Inferior parietal cortex (tissue), 1 donor: Measurements from ENCODE around the gene TRIM29.
A peak's percentile ranks its signal among the peaks of the same experiment; 100 is the strongest.

Source experiments
- DNase-seq: peaks from one replicate; pipeline ENCODE4 v3.0.0-alpha.2; 2016; ENCODE audit errors: extremely low spot score

The TRIM29 gene

DNA sequence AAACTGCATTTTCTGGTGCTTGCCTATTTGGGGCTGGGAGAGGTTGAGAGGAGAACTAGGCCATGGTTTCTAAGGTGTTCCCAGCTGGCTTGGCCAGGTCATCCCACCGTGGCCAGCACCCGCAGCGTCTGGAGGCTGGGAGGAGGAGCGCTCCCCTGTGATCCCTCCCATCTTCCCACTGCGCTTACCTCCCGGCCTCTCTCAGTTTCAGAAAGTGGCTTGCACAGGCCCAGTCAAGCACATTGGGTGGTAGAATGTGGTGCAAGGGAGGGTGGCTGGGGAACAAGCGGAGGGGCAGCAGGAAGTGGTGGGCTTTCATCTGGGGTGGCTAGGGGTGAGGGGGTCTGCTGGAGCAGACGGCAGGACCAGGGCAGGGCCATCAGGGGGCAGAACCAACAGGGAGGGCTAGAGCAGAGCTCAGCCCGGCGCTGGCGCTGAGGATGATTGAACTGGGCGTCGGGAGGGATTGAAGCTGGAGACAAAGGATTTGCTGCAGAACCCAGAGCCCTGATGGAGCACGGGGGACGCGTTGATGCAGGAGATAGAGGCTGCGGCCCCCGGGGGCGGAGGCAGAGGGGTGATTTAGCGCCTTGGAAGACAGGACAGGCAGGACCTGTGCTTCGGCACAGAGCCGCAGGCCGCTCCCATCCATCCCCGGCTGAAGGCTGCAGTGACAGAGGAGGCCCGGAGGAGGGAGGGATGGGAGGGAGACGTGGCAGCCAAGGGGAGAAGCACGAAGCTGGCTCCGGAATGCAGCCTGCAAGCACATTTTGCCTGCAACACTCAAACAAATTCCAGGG is 76.0 kb downstream of the TRIM29 start:
- peak; percentile 44 for DNase-seq
